Activated CD8-positive, alpha-beta memory T cell treated with anti-CD3 and anti-CD28 coated beads, Interleukin-2, amount 50 U/mL, for 4 hours (primary cell): Measurements from ENCODE around the gene PYGB.
"Not testable (repeated sequence)": the region's sequence is repeated elsewhere in the genome, so short reads cannot be mapped to it uniquely, and the experiment has no call there.

Experiments used
- DNase-seq: peaks from one replicate; pipeline ENCODE4 v3.0.0-alpha.2; 2020

Gene PYGB

DNA sequence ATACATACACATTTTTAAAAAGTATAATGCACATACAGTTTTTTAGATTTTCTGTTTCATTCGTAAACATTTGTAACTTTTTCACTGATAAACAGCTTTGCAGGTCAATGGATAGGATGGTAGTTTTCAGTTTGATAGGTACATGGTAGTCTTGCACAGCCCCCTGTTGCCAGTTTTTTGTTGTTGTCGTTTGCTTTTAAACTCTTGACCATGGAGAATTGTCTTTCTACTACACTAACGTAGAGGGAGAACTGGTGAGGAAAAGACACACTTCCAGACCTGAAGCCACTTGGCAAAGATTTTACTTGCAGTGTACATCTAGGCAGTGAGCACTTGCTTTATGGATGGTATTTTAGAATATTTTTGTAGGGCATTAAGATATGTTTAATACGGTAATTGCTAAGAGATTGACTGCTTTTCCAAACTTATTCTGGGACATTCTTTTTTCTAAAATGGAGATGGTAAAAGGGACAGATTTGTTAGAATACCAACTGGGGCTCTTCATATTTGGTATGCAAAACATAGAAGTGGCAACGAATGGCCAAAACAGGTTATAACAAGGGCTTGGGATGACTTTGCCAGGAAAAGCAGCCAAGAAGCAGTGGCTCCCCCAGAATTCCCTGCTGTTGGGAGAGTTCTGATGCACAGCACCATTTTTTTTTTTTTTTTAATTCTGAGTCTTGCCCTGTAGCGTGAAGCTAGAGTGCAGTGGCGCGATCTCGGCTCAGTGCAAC lies 1.5 kb downstream of the PYGB start:
- DNase-seq = no peak

DNA sequence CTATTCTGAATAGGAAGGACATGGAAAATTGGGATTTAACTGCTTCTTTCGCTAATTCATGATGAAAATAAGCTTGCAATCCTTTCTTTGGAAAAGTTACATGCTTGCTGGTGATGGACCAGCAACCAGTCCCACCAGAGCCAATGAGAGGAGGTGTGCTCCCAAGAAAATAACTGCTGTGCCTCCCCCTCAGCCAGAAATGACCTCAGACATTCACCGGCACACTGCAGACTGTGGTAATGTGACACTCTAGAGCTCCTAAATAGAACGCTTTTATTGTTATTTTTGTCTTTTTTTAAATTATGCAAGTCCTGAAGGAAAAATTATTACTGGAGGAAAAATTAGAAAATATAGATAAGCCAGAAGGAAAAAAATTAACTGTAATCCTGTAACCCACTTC lies 2.6 kb downstream of the PYGB start:
- DNase-seq = no peak

DNA sequence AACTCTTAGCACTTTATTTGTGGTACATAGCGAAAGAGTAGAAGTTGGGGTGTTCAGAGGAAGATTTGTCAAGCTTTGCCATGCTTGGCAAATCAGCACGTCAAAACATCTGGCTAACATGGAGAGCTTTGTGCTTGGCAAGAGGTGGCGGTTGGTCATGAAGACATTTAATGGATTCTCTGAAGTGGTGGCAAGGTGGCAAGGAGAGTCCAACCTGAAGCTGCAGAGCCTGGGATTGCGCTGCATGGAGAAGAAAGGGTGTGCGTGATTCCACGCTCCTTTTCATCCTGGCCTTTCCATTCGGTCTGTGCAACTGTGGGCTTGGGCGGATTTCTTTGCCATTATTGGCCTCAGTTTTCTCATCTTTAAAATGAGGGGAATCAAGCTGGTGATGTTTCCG lies 3.1 kb downstream of the PYGB start:
- no peak for DNase-seq

DNA sequence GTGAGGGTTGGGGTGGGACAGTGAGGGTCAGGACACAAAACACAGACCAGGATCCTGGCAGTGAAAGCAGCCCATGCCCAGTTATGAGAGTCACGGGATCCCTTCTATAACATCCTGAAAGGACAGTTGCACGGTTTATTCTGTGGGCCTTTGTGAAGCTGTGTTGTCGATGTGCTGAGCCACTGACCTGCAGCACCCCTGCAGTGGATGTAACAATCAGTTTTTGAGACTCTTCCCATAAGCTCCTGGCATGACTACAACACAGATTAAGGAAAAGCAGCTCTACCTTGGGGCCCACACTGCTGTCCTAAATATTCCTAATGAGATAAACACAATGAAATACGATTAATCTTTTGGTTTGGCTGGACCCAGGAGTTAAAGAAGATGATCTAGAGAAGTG lies 3.7 kb downstream of the PYGB start:
- DNase-seq = no peak

DNA sequence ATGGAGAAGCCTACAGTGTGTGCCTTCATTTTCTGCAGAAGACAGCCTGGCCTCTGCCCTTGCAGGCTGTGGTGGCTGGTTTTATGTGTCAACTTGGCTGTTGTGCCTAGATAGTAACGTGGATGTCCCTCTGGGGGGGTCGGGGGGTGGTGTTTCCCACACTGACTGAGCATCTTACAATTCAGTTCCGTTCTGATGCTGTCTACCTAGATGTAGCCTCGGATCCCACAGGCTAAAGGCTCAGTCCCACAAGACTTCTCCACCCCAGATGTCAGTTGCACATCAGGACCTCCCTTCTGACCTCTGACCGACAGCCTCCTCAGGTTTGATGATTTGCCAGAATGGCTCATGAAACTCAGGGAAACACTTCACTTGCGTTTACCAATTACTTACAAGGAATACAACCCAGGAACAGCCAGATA lies 4.4 kb downstream of the PYGB start:
- DNase-seq = no peak

DNA sequence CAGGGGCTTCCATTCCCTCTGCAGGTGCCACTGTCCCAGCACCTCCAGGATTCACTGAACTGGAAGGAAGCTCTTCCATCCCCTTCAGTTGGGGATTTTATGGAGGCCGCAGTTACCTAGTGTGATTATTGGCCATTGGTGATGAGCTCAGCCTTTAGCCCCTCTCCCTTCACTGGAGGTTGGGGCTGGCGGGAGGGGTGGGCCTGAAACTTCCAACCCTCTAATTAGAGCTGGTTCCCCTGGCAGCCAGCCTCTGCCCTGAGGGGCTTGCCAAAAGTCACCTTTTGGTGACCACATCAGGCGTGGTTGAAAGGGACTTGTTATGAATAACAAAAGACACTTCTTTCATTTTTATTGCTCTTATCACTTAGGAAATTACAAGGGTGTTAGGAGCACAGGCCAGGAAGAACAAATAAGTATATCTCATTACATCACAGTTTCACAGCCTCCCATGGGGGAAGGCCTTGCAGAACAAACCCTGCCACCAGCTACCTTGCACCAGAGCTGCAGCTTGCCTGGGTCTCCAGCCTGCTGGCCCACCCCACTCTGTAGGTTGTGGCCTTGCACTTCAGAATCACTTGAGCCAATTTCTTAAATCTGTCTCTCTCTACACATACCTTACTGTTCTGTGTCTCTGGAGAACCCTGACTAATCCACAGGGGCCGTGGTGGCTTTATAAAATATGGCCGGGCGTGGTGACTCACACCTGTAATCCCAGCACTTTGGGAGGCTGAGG lies 5.0 kb downstream of the PYGB start:
- no peak for DNase-seq

DNA sequence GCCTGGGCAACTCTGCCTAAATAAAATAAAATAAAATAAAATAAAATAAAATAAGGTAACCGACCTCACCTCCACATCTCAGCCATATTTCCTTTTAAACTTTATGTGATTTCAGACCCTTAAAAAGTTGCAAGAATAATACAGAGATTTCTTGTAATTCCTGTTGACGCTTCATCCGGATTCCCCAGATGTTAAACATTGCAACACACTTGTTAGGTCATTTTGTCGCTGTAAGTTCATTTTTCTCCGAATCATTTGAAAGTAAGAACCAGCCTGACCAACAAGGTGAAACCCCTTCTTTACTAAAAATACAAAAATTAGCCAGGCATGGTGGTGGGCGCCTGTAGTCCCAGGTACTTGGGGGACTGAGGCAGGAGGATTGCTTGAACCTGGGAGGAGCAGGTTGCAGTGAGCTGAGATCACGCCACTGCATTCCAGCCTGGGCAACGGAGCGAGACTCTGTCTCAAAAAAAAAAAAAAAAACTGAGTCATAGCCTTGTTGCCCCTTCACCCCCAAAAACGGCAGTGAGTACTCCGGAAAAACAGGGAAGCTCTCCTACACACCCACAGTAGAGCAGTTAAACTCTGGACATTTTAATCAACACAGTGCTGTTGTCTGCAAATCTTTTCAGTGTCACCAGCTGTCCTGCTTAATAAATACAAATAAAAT lies 5.9 kb downstream of the PYGB start:
- no peak for DNase-seq

DNA sequence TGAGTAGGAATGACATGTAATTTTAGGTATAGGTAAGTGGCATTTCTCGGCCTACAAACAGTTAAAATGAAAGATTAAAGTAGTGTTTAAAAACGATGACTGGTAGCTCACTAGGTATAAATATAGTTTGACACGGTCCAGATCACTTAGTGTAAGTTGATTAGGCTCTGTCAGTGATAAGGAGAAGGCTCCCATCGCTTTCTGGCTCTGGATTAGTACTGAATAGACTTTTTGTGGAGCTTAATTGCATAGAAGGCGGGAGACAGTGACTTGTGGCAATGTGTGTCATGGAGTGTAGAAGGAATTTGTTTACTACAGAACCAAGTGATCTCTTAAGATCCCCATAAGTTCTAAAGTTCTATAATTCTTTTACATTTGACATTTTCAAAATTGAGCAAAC lies 6.7 kb downstream of the PYGB start:
- no peak for DNase-seq

DNA sequence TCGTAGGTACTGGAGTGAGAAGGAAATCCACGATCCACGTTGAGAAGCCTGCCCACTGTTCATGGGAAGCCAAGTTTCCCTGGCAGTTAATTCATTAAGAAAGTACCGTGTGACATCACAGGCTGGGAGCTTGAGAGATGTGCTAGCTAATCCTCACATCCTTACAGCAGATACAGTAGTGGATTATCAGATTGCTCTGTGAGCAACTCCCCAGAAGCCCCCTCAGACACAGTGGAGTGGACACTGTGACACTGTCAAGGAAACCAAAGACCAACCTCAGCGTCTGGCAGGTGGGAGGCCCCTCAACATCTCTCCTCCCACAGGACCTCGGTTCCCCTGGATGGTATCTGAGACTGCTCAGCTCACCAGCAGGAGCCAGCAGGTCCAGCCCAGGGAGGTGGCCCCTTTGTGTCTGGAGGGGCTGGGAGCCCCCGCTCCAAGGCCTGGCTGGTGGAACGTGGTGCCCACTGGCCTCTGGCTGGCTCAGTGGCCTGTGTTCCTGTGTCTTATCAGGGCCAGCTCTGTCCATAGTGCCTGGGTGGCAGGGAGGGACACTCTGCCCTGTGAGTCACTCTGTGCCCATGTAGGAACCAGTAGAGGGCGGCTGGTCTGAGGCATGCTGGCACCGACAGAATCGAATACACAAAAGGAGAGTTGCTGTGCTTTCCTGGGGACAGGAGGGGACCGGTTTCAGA lies 7.2 kb downstream of the PYGB start:
- no peak for DNase-seq

DNA sequence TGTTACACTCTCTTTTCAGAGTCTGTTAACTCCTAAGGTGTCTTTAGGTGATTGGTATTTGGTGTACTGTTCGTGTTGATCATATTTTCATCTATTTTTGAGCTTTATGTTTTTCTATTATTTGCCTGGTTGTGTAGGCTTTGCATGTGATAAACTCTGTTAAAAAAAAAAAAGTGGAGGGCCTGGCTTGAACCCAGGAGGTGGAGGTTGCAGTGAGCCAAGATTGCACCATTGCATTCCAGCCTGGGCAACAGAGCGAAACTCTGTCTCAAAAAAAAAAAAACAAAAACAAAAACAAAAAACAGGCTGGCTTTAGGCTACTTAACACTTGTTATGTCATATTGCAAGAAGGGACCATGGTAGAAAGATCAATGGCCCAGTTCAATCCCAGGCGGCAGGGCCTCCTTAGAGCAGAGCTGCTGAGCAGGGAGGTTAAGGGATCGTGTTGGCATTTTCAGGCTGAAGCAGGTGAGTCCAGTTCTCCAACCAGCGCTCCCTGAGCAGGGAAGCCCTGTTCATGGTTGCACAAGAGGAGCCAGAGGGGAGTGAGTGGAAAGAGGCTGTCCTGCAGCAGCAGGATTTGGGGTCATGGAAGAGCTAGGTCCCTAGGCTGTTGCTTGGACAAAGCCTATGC lies 8.5 kb downstream of the PYGB start:
- DNase-seq = no peak

DNA sequence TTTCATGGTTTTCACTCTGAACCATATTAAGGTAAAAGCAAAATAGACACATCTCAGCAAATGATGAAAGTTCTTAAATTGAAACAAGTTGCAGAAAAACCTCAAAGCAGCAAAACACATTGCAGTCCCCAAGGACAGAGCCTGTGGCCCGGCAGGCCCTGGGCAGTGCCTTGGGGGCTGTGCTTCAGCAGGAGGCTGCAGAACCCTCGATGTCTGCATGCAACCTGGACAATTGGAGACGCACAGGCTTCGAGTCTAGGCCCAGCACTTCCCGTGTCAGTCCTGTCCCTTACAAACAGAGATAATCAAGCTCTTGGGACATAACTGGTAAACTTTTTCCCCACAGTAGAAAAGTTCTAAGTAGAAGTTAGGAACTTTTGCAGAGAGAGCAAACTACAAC lies 9.2 kb downstream of the PYGB start:
- no peak for DNase-seq

DNA sequence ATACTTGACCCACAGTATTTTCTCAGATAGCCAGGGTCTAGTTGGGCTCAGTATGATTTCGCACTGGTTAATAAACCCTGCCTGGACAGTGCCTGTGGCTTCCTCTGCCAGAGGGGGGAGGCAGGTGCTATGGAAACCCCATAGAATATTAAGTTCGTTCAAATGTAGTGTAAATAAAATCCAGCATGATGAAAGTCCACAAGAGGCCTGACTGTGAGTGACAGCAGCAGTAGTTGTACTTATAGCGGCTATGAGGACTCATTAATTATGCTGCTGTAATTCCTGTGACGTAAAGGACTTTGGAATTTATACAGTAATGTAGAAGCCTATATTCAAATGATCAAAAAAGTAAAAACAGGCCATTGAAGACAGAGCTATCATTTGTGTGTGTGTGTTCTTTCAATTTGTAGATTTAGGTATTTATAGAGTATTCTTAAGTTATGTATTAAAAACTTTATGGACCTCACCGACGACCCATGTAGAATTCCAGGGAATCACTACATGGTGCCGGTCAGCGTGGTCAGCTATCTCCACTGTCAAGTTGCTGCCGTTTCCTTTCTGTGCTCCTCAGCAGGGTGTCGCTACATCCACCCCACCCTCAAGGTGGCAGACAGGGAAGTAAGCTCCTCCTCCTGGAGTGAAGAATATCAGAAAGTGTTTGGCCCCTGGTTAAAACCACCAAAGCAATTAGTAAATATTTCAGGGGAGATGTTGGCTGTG lies 10.0 kb downstream of the PYGB start:
- no peak for DNase-seq

DNA sequence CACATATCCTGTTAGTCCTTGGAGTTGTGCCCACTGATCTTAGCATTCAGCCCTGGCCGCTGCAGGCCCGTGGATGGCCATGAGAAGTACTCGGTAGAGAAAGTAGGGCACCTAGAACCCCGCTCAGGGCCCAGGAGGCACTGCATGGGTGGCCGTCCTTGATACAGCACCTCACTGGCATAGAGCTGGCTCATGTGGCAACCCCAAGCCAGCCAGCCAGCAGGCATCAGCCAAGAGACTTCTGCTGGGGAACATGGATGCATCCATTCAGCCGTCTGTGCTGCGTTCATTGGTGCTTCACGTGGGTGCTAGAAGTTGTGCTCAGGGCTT lies 10.6 kb downstream of the PYGB start:
- DNase-seq = no peak

DNA sequence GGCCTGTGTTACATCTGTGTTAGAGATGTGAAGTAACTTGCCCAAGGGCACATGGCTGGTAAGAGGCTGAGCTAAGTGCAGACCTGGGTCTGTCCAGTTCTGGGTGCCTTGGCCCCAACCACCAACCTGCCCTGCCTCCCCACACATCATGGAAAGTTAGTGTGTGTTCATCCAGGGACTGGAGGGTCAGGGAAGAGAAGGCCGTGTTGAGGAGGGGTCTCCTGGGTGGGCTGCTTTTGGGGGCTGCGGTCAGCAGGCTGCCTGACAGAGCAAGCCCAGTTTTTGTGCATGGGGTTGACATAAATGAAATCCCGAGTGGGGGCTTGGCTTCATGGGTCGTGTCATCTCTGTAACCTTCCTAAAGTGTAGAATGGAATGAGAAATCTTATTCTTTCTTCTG lies 10.9 kb downstream of the PYGB start:
- DNase-seq = no peak

DNA sequence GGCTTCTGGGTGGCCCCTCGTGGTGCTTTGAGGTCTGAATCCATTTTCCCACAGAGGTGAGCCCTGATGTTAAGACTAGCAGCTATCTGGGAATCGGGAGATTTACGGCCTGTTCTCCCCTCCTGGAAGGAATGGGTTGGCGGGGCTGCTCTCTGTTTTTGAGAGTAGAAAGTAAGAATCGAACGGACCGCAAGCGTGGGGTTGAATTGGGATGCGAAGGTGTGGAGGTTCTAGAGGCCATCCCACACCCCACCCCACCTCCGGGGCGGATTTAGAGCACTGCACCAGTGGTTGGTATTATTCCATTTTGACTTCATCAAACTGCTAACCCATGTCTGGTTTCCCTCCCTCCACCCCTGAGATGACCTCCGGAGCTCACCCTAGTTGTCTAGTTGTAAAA lies 11.5 kb downstream of the PYGB start:
- DNase-seq = no peak

DNA sequence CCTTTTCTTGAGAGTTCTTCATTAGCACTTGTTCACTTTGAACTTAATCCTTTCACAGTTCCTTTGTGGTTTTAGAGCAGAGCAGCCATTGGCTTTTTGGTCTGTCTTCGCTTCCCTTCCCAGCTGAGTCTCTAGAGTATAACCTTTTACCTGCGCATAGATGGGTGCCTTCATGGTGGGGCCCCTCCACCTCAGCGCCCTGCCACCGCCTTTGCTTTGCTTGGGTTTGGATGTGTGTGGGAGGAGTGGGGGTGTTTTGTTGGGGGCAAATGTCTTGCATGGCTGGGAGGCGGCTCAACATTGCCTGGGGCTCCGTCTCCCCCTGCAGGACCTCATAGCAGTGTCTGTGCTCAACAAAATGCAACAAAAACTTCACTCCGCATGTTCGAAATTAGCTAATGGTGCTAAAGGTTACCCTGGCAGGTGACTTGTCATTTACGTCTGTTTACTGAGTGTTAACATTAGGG lies 11.9 kb downstream of the PYGB start:
- DNase-seq = peak; percentile 62

DNA sequence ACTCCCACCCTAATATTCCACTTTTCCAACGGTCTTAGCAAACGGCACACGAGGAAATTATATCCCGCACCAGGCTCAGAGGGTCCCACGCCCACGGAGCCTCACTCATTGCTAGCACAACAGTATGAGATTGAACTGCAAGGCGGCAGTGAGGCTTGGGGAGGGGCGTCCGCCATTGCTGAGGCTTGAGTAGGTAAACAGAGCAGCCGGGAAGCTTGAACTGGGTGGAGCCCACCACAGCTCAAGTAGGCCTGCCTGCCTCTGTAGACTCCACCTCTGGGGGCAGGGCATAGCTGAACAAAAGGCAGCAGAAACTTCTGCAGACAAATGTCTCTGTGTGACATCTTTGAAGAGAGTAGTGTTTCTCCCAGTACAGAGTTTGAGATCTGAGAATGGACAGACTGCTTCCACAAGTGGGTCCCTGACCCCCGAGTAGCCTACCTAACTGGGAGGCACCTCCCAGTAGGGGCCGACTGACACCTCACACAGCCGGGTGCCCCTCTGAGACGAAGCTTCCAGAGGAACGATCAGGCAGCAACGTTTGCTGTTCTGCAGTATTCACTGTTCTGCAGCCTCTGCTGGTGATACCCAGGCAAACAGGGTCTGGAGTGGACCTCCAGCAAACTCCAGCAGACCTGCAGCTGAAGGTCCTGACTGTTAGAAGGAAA lies 13.0 kb downstream of the PYGB start:
- not testable (repeated sequence) for DNase-seq

DNA sequence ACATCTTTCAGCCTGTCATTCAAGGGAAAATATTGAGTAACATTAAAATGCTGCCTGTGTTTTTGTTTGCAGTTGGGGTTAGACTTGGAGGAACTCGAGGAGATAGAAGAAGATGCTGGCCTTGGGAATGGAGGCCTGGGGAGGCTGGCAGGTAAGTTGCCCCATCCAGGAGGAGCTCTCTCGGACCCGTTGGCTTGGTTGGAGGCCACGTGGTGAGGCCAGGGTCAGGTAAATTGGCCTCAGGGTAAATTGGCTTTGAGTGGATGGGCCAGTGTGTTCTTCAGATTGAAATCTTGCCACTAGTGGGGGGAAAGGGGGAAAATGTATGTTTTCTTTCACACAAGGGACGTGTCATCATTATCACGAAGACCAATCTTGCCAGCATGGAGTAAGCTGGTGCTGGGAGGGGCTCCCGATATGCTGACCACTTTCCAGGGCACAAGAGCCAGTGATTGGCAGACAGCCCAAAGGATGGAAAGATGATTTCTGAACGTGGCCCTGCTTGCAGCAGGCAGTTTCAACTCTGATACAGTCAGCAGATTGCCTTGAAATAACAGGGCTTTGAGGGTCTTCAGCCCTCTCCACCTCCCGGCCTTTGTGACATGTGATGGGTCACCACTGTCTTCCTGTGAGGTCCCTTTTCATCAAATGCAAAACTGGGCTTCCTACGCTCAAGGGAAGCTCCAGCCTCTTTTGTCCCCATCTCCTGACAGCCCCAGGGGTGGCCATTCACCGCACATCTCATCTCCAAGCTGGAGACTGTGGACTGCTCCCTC lies 21.4 kb downstream of the PYGB start:
- DNase-seq = peak; percentile 5

DNA sequence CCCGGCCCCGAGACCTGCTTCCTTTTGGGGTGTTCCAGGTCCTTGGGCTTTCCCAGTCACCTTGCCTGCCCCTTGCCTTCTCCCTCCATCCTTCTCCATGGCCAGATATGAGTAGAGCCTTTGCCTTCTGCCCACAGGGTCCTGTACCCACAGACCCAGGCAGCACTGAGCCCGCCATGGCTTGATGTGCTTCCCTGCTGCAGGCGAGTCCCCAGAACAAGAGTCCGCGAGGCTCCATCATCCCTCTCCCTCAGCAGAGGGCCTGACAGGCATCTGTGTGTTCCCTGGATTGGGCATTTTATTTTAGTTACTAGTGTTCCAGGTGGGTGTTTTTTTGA lies 21.9 kb downstream of the PYGB start:
- DNase-seq = peak; percentile 7

DNA sequence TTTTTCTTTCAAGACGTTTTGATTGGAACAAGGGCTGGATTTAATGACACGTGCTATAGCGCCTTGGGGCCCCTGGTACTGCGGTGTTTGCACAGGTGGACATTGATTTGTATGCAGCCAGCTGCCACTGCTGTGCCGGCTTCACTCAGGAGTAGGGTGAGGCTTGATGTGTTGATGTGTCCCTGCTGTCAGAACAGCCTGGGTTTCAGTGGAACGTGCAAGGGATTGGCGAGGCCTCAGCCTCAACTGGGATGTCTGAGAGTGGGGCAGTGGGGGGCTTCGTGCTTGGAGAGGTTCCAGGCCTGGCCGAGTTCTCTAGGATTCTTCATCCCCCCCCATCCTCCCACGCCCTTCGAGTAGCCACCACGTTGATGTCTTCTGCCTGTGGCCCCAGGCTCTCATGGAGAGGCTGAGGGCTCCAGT lies 23.0 kb downstream of the PYGB start:
- no peak for DNase-seq
